Mesodermal cell (in vitro differentiated cells): Measurements from ENCODE around the gene C16orf95.

Experiments
- H3K27ac ChIP-seq: 2 replicates; pipeline ENCODE4 v1.7.0; 2013; ENCODE audit warnings: mild to moderate bottlenecking, low read depth, low read length, moderate library complexity; ENCODE audit not compliant: severe bottlenecking
- H3K36me3 ChIP-seq: 2 replicates; pipeline ENCODE4 v1.7.1; 2013; ENCODE audit warnings: mild to moderate bottlenecking, low read length, moderate library complexity; ENCODE audit not compliant: control insufficient read depth, insufficient read depth
- H3K4me1 ChIP-seq: one replicate; pipeline ENCODE4 v1.7.1; 2013; ENCODE audit warnings: mild to moderate bottlenecking, low read length; ENCODE audit not compliant: insufficient read depth, control insufficient read depth, poor library complexity, severe bottlenecking
- H3K4me3 ChIP-seq: 2 replicates; pipeline ENCODE4 v1.7.0; 2013; ENCODE audit warnings: low read length, control low read depth, mild to moderate bottlenecking; ENCODE audit not compliant: insufficient read depth, poor library complexity, severe bottlenecking; ENCODE audit errors: extremely low read depth
- H3K9me3 ChIP-seq: 2 replicates; pipeline ENCODE4 v1.7.1; 2013; ENCODE audit warnings: mild to moderate bottlenecking, low read length, moderate library complexity; ENCODE audit not compliant: control insufficient read depth
- WGBS, 2 experiments: methylation state at CpG; one replicate each; pipeline ENCODE4 v1.1.5; 2013; ENCODE audit warnings: missing lambda C conversion rate in 2 of 2; ENCODE audit not compliant: insufficient coverage in 2 of 2; 5-methylcytosine and 5-hydroxymethylcytosine counted together

C16orf95 gene

GRCh38 chr16:87322360-87322759 is 5.2 kb upstream of the C16orf95 start:
- WGBS, 2 experiments, result 86 to 97% methylated on average over 4 to 7 of the region's 9 CpGs
- no peak overlapping the region for H3K4me3 ChIP-seq
- H3K9me3 ChIP-seq, result no peaks in the 10 kb centered on the region
- peaks cover 18% of the 10 kb centered on the region for H3K4me1 ChIP-seq
- no peaks in the 10 kb centered on the region for H3K36me3 ChIP-seq
- no peak overlapping the region for H3K27ac ChIP-seq

- Histone ChIP-seq H3K4me3 (no peak overlapping the region), H3K9me3 (no peaks in the 10 kb centered on the region), H3K36me3 (no peaks in the 10 kb centered on the region), H3K4me1 (peaks cover 14% of the 10 kb centered on the region), H3K27ac (no peak overlapping the region)
- WGBS, 2 experiments, result 90 to 93% methylated on average over 8 to 13 of the region's 20 CpGs
Measured at GRCh38 chr16:87321336-87322107, 4.3 kb upstream of the C16orf95 start.

GRCh38 chr16:87320510-87321227 is 3.5 kb upstream of the C16orf95 start:
- H3K27ac ChIP-seq, result no peak overlapping the region
- H3K4me3 ChIP-seq, result no peak overlapping the region
- no peaks in the 10 kb centered on the region for H3K36me3 ChIP-seq
- H3K4me1 ChIP-seq, result peaks cover 6% of the 10 kb centered on the region
- WGBS, 2 experiments, result 94 to 95% methylated on average over 11 to 12 of the region's 12 CpGs
- H3K9me3 ChIP-seq, result no peaks in the 10 kb centered on the region

GRCh38 chr16:87319997-87320491 is 2.9 kb upstream of the C16orf95 start:
- H3K4me1 ChIP-seq, result no peaks in the 10 kb centered on the region
- no peak overlapping the region for H3K4me3 ChIP-seq
- 92% methylated on average over 6 to 7 of the region's 7 CpGs for WGBS, 2 experiments
- H3K9me3 ChIP-seq, result no peaks in the 10 kb centered on the region
- H3K27ac ChIP-seq, result no peak overlapping the region
- H3K36me3 ChIP-seq, result no peaks in the 10 kb centered on the region

GRCh38 chr16:87319011-87319410 is 1.8 kb upstream of the C16orf95 start:
- H3K4me1 ChIP-seq, result no peaks in the 10 kb centered on the region
- no peaks in the 10 kb centered on the region for H3K9me3 ChIP-seq
- no peak overlapping the region for H3K27ac ChIP-seq
- H3K4me3 ChIP-seq, result no peak overlapping the region
- H3K36me3 ChIP-seq, result no peaks in the 10 kb centered on the region

GRCh38 chr16:87317750-87318644 is 805 bp upstream of the C16orf95 start:
- WGBS, 2 experiments, result 21 to 29% methylated on average over 10 to 14 of the region's 28 CpGs
- Histone ChIP-seq H3K36me3 (no peaks in the 10 kb centered on the region), H3K4me3 (peak overlapping the region; percentile 94), H3K4me1 (no peaks in the 10 kb centered on the region), H3K27ac (peak overlapping the region; percentile 89), H3K9me3 (no peaks in the 10 kb centered on the region)

GRCh38 chr16:87316450-87316922 is 706 bp downstream of the C16orf95 start:
- Histone ChIP-seq H3K4me3 (peak overlapping the region; percentile 94), H3K4me1 (no peaks in the 10 kb centered on the region), H3K36me3 (no peaks in the 10 kb centered on the region), H3K9me3 (no peaks in the 10 kb centered on the region), H3K27ac (peak overlapping the region; percentile 89)
- 92% methylated on average over 1 of the region's 4 CpGs; no CpG with 5 or more reads in 1 of the 2 experiments for WGBS, 2 experiments

- Histone ChIP-seq H3K27ac (no peak overlapping the region), H3K4me1 (no peaks in the 10 kb centered on the region), H3K36me3 (no peaks in the 10 kb centered on the region), H3K9me3 (no peaks in the 10 kb centered on the region), H3K4me3 (no peak overlapping the region)
- WGBS, 2 experiments, result 87 to 89% methylated on average over 9 to 10 of the region's 10 CpGs
Measured at GRCh38 chr16:87314990-87315420, 2.2 kb downstream of the C16orf95 start.

- H3K9me3 ChIP-seq, result no peaks in the 10 kb centered on the region
- no peaks in the 10 kb centered on the region for H3K4me1 ChIP-seq
- 87 to 89% methylated on average over 6 to 7 of the region's 7 CpGs for WGBS, 2 experiments
- H3K27ac ChIP-seq, result no peak overlapping the region
- no peaks in the 10 kb centered on the region for H3K36me3 ChIP-seq
- H3K4me3 ChIP-seq, result no peak overlapping the region
Measured at GRCh38 chr16:87312008-87312407, 5.2 kb downstream of the C16orf95 start.

- Histone ChIP-seq H3K4me3 (no peak overlapping the region), H3K36me3 (no peaks in the 10 kb centered on the region), H3K9me3 (no peaks in the 10 kb centered on the region), H3K27ac (no peak overlapping the region), H3K4me1 (no peaks in the 10 kb centered on the region)
- 91 to 95% methylated on average over 5 of the region's 5 CpGs for WGBS, 2 experiments
Measured at GRCh38 chr16:87311387-87311786, 5.8 kb downstream of the C16orf95 start.
